NCI-H2227 (cell line): ENCODE data around the gene DENND2A.
"Not testable (repeated sequence)": the region's sequence is repeated elsewhere in the genome, so short reads cannot be mapped to it uniquely, and the experiment has no call there.

Experiments
- DNase-seq: peaks from one replicate; lab custom pipeline; 2025; ENCODE audit not compliant: unreplicated experiment; lab: John Stamatoyannopoulos, UW

DENND2A gene

GRCh38 chr7:140673063-140673773 is 32.6 kb upstream of the DENND2A start:
- peak; percentile 62 for DNase-seq

- peak; percentile 62 for DNase-seq
Measured at GRCh38 chr7:140672382-140673062, 31.9 kb upstream of the DENND2A start, which contains the start of gene ADCK2. TSS of gene ADCK2 (plus strand) at chr7:140672945. CDS start at chr7:140673331, 386 bp downstream.

GRCh38 chr7:140671966-140672365 is 31.4 kb upstream of the DENND2A start:
- no peak for DNase-seq

- no peak for DNase-seq
Measured at GRCh38 chr7:140670343-140670935, 29.8 kb upstream of the DENND2A start.

GRCh38 chr7:140669862-140670261 is 29.2 kb upstream of the DENND2A start:
- not testable (repeated sequence) for DNase-seq

- DNase-seq: no peak
Measured at GRCh38 chr7:140669352-140669751, 28.7 kb upstream of the DENND2A start.

- DNase-seq: no peak
Measured at GRCh38 chr7:140668641-140669040, 28.0 kb upstream of the DENND2A start.

GRCh38 chr7:140667476-140667875 is 26.9 kb upstream of the DENND2A start:
- no peak for DNase-seq

GRCh38 chr7:140662938-140663337 is 22.3 kb upstream of the DENND2A start:
- not testable (repeated sequence) for DNase-seq

GRCh38 chr7:140661124-140661523 is 20.5 kb upstream of the DENND2A start:
- DNase-seq: no peak

GRCh38 chr7:140659856-140660255 is 19.2 kb upstream of the DENND2A start:
- no peak for DNase-seq

- DNase-seq: no peak
Measured at GRCh38 chr7:140657891-140658290, 17.3 kb upstream of the DENND2A start.

- peak; percentile 29 for DNase-seq
Measured at GRCh38 chr7:140656548-140657515, 16.2 kb upstream of the DENND2A start.

- DNase-seq: no peak
Measured at GRCh38 chr7:140655511-140656408, 15.1 kb upstream of the DENND2A start.

- DNase-seq: no peak
Measured at GRCh38 chr7:140654661-140655060, 14.0 kb upstream of the DENND2A start.

- DNase-seq: no peak
Measured at GRCh38 chr7:140654109-140654387, 13.4 kb upstream of the DENND2A start.

- peak; percentile 92 for DNase-seq
Measured at GRCh38 chr7:140653319-140654108, 12.9 kb upstream of the DENND2A start.

GRCh38 chr7:140650367-140650766 is 9.8 kb upstream of the DENND2A start:
- DNase-seq: no peak

- DNase-seq: no peak
Measured at GRCh38 chr7:140649556-140650205, 9.1 kb upstream of the DENND2A start.
